ENCODE measurements around the gene HLA-B. TPM values are rescaled to one million over a fixed set of nuclear protein-coding genes. Genes with fewer than 3 reads are reported as not detected.
"Not testable (repeated sequence)": the region's sequence is repeated elsewhere in the genome, so short reads cannot be mapped to it uniquely, and the experiment has no call there.

HLA-B gene
- total and polyA plus RNA-seq, 7 donors = 138 to 402 (median 231) TPM

DNA sequence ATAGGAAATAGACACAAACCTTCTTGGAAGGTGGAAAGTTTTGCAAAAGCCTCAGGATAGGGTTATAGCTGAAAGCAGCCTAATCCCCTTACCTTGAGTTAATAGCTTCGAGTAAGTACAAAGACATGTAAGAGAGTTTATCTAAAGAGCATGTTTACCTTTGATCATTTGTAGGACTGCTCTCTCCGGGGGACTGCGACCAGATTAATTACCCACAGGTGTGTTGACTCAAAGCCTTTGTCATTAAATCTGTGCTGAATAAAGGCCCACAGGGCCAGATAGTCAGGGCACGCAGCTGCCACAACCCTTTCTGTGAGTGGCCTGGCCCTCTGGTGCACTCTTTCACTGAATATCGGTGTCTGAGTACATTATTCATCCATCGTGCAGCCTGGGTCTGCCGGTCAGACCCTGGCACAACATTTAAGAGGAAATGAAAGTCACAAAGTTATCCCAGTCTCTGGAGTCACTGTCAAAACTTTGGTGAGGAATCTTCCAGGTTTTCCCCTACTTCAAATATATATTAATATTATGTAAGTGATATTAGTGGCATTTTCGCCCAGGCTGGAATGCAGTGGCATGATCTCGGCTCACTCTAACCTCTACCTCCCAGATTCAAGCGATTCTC, 41.0 kb upstream of the HLA-B start:
- no peak for TF ChIP-seq CTCF (IDR thresholded peaks at IDR 0.05)

DNA sequence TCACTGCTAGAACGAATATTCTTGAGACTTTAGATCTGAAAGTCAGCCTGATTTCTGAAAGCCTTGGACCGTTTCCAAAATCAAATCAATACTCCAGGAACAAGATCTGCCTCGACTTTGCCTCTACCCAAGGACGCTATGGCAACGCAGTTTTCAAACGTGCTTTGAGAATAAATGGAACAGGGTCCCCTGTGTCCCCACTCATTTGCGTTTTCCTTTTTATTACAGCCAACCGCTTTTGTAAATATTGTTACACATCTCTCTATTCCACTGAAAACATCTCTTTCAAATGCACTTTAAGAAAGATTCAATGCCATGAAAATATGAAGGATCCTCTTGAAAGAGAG, 40.1 kb upstream of the HLA-B start:
- H3K27ac ChIP-seq; H3K9me3 ChIP-seq; H3K27me3 ChIP-seq (ENCODE audit: insufficient read depth in 3 of 3, low read length in 2 of 3); H3K36me3 ChIP-seq (ENCODE audit: insufficient read depth in 1 of 2, low read depth in 1 of 2); H3K4me1 ChIP-seq; intact Hi-C loops (cut with DNase I); ATAC-seq; H3K4me3 ChIP-seq; DNase-seq: not testable (repeated sequence)
- 20 to 29% (median 26%) methylated on average over 8 of the region's 8 CpGs for WGBS, 3 donors

More for the DNA sequence above, 41.0 kb upstream of the HLA-B start:
- Histone ChIP-seq H3K36me3 (ENCODE audit: insufficient read depth in 1 of 2, low read depth in 1 of 2) (peaks cover 0 to 5% of the 10 kb centered on the region in 2 donors), H3K27me3 (ENCODE audit: insufficient read depth in 3 of 3, low read length in 2 of 3) (no peaks in the 10 kb centered on the region), H3K9me3 (no peaks in the 10 kb centered on the region), H3K4me1 (peaks cover 16% of the 10 kb centered on the region), H3K4me3 (no peak overlapping the region), H3K27ac (no peak overlapping the region)
- WGBS, 3 donors = 79 to 84% (median 84%) methylated on average over 10 of the region's 10 CpGs
- DNase-seq (no peak), ATAC-seq (no peak)
- intact Hi-C loops (cut with DNase I) = loop anchor here (2.0 kb wide), 2 partner anchors 43 to 45 kb away; no protein-coding TSS in a partner anchor

GRCh38 chr6:31396422-31397152, 39.6 kb upstream of the HLA-B start:
- Histone ChIP-seq H3K9me3 (no peaks in the 10 kb centered on the region), H3K36me3 (ENCODE audit: insufficient read depth in 1 of 2, low read depth in 1 of 2) (peaks cover 0 to 5% of the 10 kb centered on the region in 2 donors), H3K4me3 (no peak overlapping the region), H3K27me3 (ENCODE audit: insufficient read depth in 3 of 3, low read length in 2 of 3) (no peaks in the 10 kb centered on the region), H3K4me1 (peaks cover 4% of the 10 kb centered on the region), H3K27ac (no peak overlapping the region)
- 39 to 40% (median 40%) methylated on average over 11 of the region's 11 CpGs for WGBS, 3 donors
- intact Hi-C loops (cut with DNase I) = no loop called here
- peak; percentile 54 to 67 (median 63) for ATAC-seq
- DNase-seq = peak; percentile 76 to 85
- peak; percentile 92 for TF ChIP-seq CTCF (IDR thresholded peaks at IDR 0.05)

DNA sequence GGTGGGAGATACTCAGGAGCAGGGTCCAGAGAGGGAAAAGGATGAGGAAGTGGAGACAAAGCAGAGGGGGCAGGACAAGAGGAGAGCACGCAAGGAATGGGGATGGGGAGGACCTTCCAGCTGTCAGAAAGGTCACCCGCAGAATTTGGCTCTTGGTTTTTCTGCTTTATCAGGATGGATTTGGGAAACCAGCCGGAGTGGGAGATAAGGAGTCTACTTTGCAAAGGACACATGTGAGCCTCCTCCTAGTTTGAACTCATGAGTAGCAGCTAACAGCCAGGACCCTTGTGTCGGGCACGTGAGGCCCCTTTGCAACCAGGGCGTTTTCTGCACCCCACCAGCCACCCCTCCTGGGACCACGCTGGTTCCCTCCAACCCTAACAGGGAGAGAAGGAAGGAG, 38.9 kb upstream of the HLA-B start:
- no peak overlapping the region for H3K4me3 ChIP-seq
- H3K36me3 ChIP-seq (ENCODE audit: insufficient read depth in 1 of 2, low read depth in 1 of 2) = peaks cover 0 to 5% of the 10 kb centered on the region in 2 donors
- ATAC-seq (no peak), DNase-seq (no peak)
- H3K4me1 ChIP-seq = no peaks in the 10 kb centered on the region
- no peak overlapping the region for H3K27ac ChIP-seq
- H3K27me3 ChIP-seq (ENCODE audit: insufficient read depth in 3 of 3, low read length in 2 of 3) = no peaks in the 10 kb centered on the region
- WGBS, 3 donors = 84 to 91% (median 89%) methylated on average over 7 of the region's 7 CpGs
- no peaks in the 10 kb centered on the region for H3K9me3 ChIP-seq
- intact Hi-C loops (cut with DNase I) = no loop called here
- no peak for TF ChIP-seq CTCF (IDR thresholded peaks at IDR 0.05)

GRCh38 chr6:31394381-31394780, 37.4 kb upstream of the HLA-B start:
- ATAC-seq = no peak
- Histone ChIP-seq H3K27me3 (ENCODE audit: insufficient read depth in 3 of 3, low read length in 2 of 3) (no peaks in the 10 kb centered on the region), H3K4me3 (no peak overlapping the region), H3K9me3 (no peaks in the 10 kb centered on the region), H3K36me3 (ENCODE audit: insufficient read depth in 1 of 2, low read depth in 1 of 2) (peaks cover 0 to 5% of the 10 kb centered on the region in 2 donors), H3K27ac (no peak overlapping the region), H3K4me1 (no peaks in the 10 kb centered on the region)
- intact Hi-C loops (cut with DNase I) = no loop called here
- 68 to 86% (median 71%) methylated on average over 4 of the region's 4 CpGs for WGBS, 3 donors
- TF ChIP-seq CTCF (IDR thresholded peaks at IDR 0.05) = no peak
- DNase-seq = no peak

Data from psoas muscle (tissue), 8 donors.